ENCODE data around the gene CELSR1.
"Not testable (repeated sequence)": the region's sequence is repeated elsewhere in the genome, so short reads cannot be mapped to it uniquely, and the experiment has no call there.

The CELSR1 gene

GRCh38 chr22:46312848-46313247, 224.6 kb downstream of the CELSR1 start:
- DNase-seq (ENCODE audit: extremely low read depth in 1 of 2, low read depth in 1 of 2) = not testable (repeated sequence)

DNA sequence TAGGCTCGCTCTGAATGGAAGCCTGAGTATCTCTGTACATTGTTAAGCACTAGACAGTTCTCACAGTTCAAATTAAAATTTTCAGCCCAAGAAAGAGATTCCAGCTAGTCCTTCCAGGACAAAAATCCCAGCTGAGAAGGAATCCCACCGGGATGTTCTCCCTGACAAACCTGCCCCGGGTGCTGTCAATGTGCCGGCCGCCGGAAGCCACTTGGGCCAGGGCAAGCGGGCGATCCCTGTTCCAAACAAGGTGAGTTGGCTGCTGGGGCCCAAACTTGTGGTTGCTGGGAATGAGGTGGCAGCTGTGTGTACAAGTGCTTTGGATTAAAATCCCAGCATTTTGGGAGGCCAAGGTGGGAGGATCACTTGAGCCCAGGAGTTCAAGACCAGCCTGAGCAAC, 225.4 kb downstream of the CELSR1 start:
- no peak for DNase-seq (ENCODE audit: extremely low read depth in 1 of 2, low read depth in 1 of 2)

Data from stimulated activated CD8-positive, alpha-beta memory T cell treated with anti-CD3 and anti-CD28 coated beads, Interleukin-7, amount 100 ng/mL, for 48 hours (primary cell).